Fibroblast of upper back skin (primary cell): ENCODE measurements around the gene PWWP2B.
"Not testable (repeated sequence)": the region's sequence is repeated elsewhere in the genome, so short reads cannot be mapped to it uniquely, and the experiment has no call there.

Experiments
- DNase-seq: peaks from one replicate; pipeline ENCODE4 v3.0.0-alpha.2; 2013

Gene PWWP2B

DNA sequence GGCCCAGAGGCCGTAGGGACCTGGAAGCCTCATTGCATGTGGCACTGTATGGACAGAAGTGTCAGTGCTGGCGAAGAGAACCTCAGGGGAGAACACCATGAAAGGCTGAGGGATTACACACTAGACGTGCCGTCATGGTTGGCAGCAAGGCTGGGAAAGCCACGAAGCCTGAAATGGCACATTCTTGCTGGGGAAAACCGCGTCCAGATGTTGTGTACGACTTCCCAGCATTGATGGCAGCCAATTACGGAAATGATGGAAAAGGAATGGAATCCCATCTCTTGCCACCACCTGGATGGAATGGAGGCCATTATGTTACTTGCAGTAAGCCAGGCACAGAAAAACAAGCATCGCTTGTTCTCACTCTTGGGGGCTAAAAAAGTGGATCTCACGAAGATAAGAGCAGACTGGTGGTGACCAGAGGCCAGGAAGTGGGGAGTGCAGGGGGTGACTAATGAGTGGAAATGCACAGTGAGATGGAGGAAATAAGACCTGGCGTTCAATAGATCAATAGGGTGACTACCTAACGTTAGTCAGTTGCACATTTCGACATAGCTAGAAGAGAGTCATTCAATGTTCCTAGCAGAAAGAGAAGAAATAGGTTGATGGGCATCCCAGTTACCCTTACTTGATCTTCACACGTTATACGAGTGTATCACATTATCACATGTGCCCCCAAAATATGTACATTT lies 14.6 kb upstream of the PWWP2B start:
- peak; percentile 84 for DNase-seq

DNA sequence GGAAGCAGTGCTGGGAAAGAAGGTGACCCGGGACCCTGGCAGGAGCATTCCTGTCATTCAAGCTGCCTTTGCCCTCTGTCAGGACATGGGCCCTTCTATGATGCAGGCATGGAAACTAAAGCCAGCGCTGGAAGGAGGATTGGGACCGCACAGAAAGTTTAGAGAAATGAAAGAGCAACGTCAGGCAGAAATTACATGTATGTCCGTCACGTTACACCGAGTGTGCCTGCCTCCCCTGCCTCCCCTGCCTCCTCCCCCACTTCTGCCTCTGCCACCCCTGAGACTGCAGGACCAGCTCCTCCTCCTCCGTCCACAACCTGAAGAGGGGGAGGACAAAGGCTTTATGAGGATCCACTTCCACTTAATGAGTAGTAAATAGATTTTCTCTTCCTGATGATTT lies 13.9 kb upstream of the PWWP2B start:
- DNase-seq = no peak

DNA sequence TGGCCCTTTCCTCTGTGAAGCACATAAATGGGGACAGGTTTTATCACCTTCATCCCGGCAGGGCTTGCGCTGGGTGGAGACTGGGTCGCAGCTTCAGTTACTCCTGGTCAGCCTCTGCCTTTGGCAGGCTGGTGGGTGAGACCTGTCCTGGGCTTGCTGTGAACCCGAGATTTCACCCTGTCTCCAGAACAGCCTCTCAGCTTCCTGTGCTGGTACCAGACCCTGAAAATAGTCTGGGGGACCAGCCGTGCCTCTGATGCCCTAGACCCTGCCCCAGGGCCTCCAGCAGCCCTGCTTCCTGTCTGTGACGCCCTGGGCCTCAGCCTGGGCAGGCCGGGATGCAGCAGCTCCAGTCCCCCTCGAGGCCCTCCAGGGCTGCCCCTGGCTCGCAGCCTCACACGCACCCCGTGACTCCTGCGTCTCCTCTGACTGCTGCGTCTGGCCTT lies 13.2 kb upstream of the PWWP2B start:
- no peak for DNase-seq

DNA sequence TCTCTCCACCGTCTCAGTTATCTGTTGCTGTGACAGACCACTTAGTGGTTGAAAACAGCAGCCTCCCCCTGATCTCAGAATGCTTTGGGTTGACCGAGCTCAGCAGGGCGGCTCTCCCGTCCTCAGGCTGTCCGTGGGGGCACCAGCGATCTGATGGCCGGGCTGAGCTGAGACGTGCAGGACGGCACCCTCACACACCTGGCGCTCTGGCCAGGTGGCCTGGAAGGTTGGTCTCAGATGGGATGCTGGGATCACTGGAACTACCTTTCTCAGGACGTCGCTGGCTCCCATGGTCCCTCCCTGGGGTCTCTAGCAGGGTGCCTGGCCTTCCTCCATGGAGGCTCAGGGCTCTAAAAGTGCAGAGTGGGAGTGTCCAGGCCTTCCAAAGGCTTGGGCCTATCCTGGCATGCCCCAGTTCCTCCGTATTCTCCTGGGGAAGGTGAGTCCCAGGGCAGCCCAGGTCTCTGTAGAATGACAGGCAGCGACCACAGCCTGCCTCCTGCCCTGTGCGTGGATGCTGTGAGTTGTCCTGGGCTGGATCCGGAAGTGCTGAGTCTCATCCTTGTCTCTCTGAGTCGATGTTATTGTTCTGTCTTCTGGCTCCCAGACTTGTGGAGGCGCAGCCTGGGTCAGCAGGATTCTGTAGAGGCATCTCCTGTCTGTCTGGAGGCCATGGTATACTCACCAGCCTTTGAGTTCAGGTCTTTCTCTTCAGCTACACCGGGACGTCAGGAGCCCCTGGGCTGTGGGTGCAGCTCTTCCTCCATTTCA lies 12.2 kb upstream of the PWWP2B start:
- DNase-seq = no peak

DNA sequence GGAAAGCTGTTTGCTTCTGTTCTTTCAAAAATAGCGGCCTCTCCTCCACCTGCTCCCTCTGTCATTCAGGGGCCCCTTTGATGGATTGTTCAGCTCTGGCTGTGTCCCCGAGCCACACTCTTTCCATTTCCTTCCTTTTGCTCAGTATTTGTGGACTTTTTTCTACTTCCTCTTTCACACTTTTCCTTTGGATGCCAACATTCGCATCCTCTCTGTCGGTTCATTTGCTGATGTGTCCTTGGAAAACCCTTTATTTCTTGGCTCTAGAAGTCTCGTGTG lies 11.7 kb upstream of the PWWP2B start:
- no peak for DNase-seq

DNA sequence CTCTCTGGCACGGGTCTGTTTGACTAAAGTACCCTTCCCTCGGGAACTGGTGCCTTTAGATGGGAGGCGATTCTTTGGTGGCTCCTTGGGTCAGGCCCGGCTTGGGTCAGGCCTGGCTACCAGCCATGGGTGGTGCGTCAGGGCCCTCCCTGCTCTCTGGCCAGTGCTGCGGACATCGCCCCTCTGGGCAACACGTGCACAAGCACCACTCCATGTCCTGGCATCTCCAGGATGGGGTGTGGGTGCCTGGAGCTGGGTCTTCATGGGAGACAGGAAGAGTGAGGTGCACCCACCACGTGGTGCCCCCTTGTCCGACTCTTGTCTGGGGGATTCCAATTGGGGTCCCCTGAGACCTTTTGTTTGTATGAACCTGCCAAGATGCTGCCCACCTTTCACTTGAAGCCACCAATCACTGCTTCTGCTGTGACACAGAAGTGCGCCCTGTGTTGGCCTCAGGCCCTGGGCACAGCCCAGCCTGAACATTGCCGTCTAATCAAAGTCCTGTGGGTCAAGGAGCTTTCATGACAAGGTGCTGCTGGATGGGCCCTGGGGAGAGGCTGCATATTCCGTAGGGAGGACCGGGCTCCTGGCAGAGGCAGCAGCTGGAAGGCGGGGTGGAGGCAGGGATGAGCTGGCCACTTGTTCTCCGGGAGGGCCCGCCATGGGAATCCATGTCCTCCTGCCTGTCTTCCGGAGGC lies 11.1 kb upstream of the PWWP2B start:
- no peak for DNase-seq

DNA sequence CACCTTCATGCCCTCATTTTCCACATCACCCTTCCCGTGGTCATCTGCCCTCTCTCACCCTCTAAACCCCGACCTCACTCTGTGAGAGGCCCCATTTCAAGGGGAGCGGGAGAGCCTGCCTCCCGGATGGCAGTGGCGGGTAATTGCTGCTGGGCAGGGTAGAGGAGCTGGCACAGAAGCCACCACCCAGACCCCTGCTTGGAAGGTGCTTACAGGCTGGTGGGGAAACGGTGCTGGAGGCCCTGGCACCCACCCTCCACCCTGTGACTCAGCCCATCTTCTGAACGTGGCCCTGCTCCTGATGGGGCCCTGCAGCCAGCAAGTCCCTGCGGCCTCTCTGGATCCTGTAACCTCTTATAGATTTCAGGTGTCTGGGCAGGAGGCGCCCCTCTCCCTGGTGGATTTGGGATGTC lies 10.6 kb upstream of the PWWP2B start:
- DNase-seq = no peak

DNA sequence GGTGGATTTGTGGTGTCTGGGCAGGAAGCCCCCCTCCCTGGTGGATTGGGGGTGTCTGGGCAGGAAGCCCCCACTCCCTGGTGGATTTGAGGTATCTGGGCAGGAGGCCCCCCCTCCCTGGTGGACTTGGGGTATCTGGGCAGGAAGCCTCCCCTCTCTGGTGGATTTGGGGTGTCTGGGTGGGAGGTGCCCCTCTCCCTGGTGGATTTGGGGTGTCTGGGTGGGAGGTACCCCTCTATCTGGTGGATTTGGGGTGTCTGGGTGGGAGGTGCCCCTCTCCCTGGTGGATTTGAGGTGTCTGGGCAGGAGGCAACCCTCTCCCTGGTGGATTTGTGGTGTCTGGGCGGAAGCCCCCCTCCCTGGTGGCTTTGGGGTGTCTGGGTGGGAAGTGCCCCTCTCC lies 10.1 kb upstream of the PWWP2B start:
- DNase-seq = not testable (repeated sequence)

DNA sequence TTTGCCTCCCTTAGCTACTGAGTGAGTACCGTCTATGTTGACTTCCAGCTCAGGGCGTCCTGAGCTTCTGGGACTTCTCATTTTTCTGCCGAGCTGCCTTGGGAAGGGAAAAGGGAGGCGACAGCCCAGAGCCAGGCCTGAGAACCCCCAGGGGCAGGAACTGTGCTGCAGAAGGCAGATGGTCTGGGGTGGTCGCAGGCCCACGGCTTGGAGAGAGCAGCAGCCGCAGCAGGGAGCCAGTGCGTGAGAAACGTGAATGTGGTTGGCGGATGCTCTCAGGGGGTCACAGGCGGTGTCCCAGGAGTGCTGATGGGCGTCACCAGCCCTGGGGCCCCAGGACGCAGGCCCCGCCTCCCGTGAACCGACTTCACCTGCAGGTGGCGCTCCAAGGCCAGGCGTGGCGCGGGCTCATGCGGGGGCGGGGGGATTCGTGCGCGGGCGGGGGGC lies 9.2 kb upstream of the PWWP2B start:
- peak; percentile 56 for DNase-seq

DNA sequence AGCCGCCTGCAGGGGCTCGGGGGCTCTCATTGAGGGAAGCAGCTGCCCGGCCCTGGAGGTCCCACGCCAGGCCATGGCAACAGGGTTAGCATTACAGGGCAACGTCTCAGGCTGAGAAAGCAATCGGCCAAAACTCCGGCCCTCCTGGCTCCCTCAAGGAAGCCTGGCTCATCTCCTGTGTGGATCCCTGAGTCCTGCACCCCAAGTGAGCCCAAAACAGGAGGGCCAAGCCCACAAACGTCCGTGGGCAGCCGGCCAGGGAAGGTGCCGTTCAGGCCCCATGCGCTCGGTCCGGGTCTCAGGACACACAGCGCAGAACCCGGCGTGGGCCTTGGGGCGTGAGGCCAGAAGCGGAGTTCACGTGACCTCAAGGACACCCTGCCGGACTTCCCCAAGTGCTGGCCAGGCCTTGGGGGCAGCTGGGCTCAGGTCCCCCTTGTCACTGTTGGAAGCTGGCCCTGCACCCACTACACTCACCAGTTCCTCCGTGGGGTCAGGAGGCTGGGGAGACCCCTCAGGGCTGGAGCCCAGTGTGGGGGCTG lies 8.0 kb upstream of the PWWP2B start:
- DNase-seq = no peak

DNA sequence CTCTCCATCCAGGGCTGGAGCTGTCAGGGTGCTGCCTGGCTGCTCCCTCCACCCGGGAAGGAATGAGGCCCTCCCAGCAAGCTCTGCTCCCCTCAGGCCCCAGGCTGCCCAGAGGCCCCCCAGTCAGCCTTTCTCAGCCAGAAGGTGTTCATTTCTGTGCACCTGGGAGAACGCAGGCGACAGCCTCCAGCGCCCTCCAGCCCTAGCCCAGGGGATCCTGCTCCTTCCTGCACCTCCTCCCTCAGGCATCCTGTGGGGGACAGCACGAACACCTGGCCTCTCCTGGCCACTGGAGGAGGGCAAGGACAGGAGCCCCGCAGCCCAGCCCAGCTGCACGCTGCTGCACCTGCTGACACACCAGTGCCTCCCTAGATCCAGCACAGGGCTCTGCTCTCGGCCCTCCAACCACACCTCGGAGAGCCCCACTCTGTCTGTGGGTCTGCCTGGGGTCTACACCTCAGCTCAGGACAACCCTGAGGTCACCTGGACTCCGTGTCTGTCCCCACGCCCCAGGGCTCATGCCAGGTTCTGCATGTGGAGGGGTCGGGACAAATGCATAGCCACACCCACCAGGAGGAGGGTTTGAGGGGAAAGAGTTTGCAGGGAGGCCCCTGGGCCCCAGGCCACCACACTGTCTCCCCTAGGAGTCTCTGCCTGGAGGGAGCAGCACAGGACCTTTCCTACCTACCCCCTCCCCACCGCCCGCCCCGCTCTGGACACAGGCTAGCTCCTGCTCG lies 7.4 kb upstream of the PWWP2B start:
- DNase-seq = no peak

DNA sequence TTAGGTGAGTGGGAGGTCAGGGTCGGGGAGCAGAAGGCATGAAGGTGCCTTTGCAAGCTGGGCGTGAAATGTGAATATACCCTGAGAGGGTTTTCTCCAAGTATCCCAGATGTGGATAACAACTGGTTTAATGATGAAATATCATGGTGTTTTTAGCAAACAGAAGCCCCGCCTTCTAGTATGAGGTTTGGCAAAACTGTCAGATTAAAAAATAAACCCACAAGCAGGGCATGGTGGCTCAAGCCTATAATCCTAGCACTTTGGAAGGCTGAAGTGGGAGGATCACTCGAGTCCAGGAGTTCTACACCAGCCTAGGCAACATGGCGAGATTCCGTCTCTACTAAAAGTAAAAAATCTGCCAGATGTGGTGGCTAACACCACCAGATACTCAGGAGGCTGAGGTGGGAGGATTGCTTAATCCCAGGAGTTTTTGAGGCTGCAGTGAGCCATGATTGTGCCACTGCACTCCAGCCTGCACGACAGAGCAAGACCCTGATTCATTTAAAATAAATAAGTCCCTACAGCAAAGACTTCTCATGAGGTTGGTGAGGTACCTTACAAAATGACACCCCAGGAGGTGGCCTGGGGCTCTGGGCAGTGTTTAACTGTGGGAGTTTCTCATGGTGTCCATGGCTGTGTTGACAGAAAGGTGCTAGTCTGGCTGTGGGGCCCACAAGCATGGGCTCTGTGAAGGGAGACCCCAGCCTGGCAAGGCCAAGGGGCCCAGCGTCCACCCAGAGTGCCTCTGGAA lies 6.7 kb upstream of the PWWP2B start:
- DNase-seq = peak; percentile 26

DNA sequence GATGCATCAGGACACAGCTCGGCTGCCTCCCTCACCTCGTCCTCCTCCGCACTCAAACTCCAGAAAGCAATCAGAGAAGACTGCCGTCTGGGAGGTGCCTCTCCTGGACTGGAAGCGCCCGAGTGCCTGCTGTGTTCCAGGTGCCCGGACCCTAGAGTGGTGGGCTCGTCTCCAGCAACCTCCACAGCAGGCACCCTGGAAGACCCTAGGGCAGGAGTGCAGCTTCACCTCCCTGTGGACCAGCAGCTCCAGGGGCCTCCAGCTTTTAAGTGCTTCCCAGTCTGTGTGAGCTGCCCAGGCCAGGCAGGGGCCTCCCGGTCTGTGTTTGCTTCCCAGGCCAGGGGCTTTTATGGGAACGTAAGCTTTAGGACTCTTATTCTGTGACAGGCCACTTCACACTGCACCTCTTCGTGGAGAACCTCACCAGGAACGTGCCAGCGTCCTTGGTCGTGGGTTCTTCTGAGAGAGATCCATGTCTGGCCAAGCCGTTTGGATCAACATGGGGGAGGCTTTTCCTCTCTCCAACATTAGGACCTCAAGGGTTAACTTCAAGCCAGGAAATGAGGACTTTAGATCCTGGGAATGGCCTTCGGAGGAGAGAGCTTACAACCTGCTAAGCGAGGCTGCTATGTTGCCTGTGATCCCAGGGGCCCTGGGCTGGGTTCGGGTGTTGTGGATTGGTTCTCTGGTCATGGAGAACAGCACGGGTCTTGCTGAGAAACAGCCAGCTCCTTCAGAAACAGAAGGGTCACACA lies 5.9 kb upstream of the PWWP2B start:
- no peak for DNase-seq

DNA sequence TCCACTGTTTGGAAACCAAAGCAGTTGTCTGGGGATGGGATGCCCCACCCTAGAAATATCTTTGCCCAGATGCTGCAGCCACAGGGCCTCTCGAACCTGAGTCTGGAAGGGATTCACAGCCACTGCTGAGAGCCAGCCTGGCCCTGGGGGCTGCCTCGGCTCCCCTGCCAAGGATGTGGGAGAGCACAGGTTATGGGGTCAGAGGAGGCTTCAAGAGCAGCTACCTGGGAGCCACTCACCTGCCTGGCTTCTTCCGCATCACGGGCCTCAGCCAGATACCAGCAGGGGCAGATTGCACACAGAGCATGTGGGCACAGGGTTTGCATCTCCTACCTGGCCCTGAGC lies 5.4 kb upstream of the PWWP2B start:
- DNase-seq = no peak

DNA sequence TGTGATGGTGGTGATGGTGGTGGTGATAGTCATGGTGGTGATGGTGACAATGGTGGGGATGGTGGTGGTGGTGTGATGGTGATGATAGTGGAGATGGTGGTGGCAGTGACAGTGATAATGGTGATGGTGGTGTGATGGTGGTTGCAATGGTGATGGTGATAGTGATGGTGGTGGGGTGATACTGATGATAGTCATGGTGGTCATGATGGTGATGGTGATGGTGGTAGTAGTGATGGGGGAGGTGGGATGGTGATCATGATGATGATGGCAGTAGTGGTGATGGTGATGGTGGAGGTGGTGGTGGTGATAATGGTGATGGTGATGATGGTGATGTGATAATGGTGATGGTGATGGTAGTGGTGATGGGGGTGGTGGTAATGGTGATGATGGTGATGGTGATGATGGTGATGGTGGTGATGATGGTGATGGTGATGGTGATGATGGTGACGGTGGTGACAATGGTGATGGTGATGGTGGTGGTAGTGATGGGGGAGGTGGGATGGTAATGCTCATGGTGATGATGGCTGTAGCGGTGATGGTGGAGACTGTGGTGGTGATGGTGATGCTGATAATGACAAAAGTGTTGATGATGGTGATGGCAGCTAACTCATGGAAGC lies 4.7 kb upstream of the PWWP2B start:
- no peak for DNase-seq

DNA sequence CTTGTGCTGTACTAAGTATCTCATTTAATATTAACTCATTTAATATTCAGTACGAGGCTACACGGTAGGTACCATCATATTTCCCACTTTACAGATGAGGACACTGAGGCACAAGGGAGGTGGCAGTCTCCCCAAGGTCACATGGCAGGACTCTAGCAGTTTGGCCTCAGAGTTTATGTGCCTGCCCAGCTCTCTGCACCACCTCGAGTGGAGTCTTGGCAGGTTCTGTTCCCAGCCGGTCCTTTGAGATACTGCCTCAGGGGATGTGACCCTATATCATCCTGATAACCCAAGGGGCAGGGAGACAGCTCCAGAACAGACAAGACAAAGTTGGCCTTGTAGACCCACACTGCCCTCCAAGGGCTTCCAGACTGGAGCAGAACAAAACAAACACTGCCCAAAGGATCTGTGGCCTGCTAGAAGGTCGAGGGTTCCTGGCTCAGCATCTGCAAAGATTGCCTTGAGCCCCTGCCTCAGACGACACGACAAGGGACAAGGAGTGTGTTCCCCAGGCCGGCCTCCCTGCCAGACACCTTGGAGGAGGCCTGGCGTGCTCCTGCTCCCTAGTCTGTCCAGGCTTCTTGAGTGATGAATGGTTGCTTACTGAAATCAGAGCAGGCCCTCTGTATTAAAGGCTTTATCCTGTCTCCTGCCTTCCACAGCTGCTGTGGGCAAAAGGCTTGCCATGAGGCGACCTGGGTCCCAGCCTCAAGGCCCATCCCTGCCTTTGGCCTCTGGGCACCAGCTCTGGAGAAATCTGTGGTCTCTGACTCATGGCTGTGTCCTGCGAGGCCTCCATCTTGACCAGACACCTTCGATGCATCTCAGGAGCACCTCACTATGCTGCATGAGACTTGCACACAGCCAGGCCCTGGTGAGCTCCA lies 3.9 kb upstream of the PWWP2B start:
- DNase-seq = no peak

DNA sequence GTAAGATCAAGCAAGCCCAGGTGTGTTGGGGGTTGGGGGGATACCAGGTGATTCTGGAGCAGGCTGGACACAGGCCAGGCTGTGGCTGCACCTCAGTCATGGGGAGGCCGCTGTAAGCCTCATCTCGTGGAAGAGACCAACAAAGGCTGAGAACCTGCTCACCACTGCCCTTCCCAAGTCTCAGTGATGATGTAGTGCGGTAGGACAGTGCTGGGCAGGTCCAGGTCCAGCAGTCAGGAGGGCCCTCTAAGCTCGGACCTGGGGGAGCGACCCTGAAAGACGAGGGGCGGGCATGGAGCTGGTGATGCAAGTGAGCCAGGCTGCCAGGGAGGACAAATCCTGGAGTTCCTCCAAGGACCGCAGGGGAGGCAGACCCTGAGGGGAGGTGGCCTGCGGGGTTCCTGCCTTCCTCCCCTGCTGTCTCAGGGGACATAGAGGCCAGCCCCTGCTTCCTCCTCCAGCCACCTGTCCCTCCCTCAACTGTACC lies 3.3 kb upstream of the PWWP2B start:
- DNase-seq = no peak

DNA sequence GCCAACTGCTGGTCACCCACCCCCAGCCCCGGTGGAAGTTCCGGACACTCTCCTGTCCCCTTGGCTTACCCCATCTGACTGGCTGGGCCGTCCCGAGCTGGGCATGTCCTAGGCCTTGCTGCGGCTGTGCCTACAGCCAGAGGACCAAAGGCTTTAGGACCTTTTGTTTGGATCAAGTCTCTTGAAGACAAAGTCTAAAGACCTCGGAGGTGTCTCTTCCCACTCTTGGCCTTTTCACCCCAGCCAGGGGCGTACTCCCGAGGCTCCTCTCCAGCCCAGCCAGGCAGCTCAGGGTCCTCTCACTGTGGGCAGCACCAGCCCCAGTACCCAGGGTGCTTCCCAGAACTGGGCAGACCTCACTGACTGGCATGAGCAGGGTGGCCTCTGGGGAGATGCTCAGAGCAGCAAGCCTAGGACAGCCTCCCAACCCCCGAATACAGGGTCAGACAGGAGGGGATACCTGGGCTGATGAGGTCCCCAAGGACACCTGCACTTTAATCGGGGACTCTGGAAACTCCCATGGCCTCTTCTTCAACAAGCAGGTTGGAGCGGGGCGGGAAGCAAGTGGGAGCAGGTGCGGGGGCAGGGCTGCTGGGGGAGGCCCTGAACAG lies 2.7 kb upstream of the PWWP2B start:
- no peak for DNase-seq

DNA sequence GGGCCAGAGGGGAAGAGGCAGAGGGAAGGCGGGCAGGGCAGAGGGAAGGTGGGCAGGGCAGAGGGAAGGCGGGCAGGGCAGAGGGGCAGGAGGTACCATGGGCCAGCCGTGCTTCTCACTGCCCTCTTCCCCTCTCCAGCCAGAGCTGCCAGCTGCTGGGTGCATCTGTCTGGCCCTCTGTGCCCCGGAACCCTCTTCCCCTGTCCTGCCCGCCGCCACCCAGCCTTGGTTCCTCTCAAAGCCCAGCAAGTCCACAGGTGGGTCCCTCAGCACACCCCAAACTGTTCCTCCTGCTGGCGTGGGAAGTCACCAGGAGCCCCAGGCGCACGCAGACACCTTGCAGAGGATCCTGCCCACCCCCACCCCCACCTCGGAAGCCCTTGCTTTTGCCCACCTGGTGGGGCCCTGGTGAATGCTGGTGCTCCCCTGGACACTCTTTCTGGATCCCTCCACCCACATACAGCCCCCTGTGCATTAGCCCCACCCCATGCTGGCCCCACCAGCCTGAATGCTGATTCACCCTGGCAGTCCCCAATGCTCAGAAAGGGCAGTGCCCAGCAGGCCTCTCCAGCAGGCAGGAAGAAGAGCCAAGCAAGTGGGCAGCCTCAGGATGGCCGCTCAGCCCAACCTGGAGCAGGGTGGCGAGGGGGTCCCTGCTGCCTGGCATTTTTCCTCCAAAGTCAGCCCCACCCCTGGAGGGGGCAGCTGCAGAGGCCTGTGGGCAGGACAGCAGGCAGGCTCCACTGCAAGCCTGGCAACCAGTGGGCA lies 1.9 kb upstream of the PWWP2B start:
- DNase-seq = no peak
